ENCODE results near the gene IAH1.

Gene IAH1

GRCh38 chr2:9474361-9475057 lies at the start of gene IAH1:
IAH1 (plus strand) TSS chr2:9474551; CDS start chr2:9474567, 16 bp downstream.
- peak; percentile 50 for DNase-seq

- DNase-seq = no peak
Measured at GRCh38 chr2:9428965-9429577, 45.3 kb upstream of the IAH1 start.

GRCh38 chr2:9430316-9431293 lies 43.7 kb upstream of the IAH1 start:
- DNase-seq = peak; percentile 17

GRCh38 chr2:9434489-9434888 lies 39.9 kb upstream of the IAH1 start:
- DNase-seq = no peak

GRCh38 chr2:9439536-9439935 lies 34.8 kb upstream of the IAH1 start:
- DNase-seq = no peak

GRCh38 chr2:9440058-9440727 lies 34.2 kb upstream of the IAH1 start:
- no peak for DNase-seq

GRCh38 chr2:9441556-9441955 lies 32.8 kb upstream of the IAH1 start:
- no peak for DNase-seq

GRCh38 chr2:9443526-9443925 lies 30.8 kb upstream of the IAH1 start:
- no peak for DNase-seq

GRCh38 chr2:9445089-9445488 lies 29.3 kb upstream of the IAH1 start:
- DNase-seq = no peak

GRCh38 chr2:9451231-9451630 lies 23.1 kb upstream of the IAH1 start:
- no peak for DNase-seq

GRCh38 chr2:9460441-9461017 lies 13.8 kb upstream of the IAH1 start:
- no peak for DNase-seq

GRCh38 chr2:9461079-9461478 lies 13.3 kb upstream of the IAH1 start:
- DNase-seq = no peak

- no peak for DNase-seq
Measured at GRCh38 chr2:9462313-9462712, 12.0 kb upstream of the IAH1 start.

GRCh38 chr2:9462886-9463697 lies 11.3 kb upstream of the IAH1 start:
- DNase-seq = no peak

- no peak for DNase-seq
Measured at GRCh38 chr2:9463698-9464034, 10.7 kb upstream of the IAH1 start.

- no peak for DNase-seq
Measured at GRCh38 chr2:9465170-9465569, 9.2 kb upstream of the IAH1 start.

GRCh38 chr2:9466147-9466683 lies 8.1 kb upstream of the IAH1 start:
- no peak for DNase-seq

GRCh38 chr2:9467687-9468086 lies 6.7 kb upstream of the IAH1 start:
- DNase-seq = no peak

GRCh38 chr2:9471206-9471605 lies 3.1 kb upstream of the IAH1 start:
- no peak for DNase-seq

GRCh38 chr2:9472511-9472910 lies 1.8 kb upstream of the IAH1 start:
- DNase-seq = no peak

- no peak for DNase-seq
Measured at GRCh38 chr2:9473308-9473984, 905 bp upstream of the IAH1 start.
